CD4-positive, alpha-beta T cell treated with Interleukin-4 for 1 hour (primary cell): ENCODE results near the gene CCDC136.

Experiments used
- DNase-seq, 2 donors: peaks; one replicate each; pipeline ENCODE4 v3.0.0-alpha.2; 2020 to 2022

CCDC136 gene

DNA sequence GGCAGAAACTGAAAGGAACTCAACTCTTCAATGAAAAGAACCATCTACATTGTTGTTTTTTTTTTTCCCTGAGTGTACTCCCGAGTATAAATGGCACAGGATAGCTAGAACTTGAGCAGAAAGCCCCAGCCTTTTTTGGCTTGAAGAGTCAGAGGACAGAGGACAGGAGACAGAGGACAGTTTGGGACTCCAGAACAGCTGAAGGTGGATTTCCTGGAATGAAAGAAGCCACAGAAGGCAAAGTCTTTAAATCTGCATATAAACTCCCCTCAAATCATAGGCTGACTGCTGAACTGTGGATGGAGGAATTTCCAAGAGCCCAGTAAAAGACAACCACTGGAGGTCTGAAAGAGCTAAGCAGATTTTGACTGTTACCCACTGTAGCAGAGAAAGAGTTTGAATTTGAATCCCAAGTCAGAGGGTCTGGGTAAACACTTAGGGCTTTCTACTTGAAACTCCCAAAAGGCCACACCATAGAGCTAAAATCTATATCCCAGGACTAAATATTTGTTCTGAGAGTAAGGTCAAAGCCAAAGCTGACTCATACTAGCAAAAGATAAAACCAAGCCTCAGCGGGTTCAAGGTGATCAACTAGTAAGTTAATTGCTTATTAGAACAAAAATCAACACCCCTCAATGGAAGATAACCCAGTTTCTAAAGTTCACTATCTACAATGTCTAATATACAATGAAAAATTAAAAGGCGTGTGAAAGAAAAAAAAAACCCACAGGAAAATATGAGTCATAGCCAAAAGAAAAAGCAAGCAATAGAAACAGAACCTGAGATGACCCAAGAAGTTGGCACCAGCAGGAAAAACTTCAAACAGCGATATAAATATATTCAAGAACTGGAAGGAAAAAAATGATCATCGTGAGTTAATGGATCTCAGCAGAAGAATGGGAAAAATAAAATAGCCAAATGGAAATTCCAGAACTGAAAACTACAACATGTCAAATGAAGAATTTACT is 14.3 kb upstream of the CCDC136 start:
- no peak for DNase-seq

DNA sequence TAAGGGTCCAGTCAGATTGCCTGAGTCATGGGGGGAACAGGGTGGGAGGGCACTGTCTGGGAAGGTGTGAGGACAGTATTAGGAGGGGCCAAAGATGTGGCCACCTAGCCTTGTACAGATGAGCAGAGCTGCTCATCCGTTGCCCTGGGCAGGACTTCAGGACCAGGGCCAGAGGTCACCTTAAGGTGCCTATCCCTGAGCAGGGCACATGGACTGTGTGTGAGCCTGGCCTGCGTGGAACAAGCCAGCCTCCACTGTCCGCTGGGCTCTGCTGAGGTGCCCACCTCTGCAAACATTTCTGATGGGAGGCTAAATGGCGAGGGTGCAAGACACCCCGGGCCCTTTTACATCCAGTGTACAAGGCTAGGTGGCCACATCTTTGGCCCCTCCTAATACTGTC is 12.8 kb upstream of the CCDC136 start:
- DNase-seq: no peak

DNA sequence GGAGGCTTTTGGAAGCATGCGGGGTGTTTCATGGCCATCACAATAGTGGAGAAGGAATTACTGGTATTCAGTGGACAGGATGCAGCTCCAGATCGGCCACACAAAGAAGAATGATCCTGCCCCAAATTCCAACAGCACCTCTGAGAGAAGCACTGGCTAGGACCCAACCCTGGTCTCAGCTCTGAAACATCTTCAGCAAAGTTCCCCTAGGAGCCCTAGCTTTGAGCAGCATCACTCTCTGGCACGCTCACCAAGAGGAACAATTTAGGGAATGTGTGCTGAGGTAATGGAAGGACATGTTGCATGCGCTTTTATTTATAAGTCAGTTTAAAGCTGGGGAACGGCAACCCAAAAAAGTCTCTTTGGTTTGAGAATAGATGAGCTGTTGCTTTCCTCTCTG is 10.6 kb upstream of the CCDC136 start:
- no peak for DNase-seq

DNA sequence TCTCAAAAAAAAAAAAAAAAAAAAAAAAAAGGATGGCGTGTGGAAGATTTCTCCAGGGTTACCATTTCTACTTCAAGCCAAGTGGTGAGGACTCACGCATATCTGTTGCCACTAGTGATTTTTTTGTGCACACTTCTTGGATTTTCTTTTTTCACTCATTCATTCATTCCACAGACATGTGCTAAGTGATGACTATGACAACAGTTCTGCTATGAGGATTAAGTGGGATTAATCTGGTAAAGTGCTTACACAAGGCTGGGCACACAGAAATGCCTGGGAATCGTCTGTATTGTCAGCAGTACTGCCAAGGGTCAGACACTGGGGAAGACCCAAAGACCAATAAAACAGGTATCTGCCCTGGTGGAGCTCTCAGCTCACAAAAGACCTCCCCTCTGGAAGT is 9.9 kb upstream of the CCDC136 start:
- no peak for DNase-seq

DNA sequence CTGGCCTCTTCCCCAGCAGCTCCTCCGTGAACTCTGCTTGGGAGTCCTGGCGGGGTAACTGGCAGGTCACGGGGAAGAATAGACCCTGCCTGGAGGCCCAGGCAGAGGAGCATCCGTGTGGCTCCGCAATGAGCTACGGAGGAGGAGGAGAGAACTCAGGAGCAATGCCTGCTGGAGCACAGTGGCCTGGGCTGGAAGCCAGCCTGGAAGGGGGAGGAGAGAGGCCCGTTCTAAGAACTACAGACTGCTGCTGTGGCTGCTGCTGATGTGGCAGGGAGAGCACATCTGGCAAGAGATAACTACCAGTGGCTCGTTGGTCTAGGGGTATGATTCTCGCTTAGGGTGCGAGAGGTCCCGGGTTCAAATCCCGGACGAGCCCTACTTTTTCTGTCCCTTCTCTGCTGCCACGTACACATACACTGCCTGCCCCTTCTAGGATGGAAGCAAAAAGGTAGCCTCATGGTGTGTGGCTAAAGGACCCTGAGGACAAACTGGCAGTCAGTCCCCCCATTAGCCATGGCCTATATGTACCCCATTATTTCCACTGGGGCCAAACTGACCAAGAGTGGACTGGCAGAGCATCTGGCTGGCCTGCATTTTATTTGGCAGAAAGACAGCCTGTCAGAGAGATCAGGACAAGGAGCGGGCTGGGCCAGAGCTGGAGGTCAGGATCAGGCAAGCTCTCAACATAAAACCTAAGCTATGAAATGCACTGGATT is 8.5 kb upstream of the CCDC136 start:
- DNase-seq: no peak

DNA sequence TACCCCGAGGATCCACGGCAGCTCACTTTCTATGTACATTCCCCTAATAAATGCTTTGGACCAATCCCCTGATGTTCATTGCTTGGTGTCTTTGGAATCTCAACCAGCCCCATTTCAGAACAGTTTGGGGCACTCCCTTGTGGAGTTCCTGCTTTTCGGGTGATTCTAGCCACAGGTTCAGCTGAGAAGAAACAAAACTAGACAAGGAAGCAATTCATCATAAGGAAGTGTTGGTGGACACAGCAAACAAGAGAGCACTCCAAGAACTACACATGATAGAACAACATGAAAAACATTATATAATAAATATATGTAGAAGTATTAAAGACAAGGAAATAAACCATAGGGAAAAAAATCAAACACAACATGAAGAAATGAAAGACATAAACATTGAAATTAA is 6.0 kb upstream of the CCDC136 start:
- DNase-seq: no peak

DNA sequence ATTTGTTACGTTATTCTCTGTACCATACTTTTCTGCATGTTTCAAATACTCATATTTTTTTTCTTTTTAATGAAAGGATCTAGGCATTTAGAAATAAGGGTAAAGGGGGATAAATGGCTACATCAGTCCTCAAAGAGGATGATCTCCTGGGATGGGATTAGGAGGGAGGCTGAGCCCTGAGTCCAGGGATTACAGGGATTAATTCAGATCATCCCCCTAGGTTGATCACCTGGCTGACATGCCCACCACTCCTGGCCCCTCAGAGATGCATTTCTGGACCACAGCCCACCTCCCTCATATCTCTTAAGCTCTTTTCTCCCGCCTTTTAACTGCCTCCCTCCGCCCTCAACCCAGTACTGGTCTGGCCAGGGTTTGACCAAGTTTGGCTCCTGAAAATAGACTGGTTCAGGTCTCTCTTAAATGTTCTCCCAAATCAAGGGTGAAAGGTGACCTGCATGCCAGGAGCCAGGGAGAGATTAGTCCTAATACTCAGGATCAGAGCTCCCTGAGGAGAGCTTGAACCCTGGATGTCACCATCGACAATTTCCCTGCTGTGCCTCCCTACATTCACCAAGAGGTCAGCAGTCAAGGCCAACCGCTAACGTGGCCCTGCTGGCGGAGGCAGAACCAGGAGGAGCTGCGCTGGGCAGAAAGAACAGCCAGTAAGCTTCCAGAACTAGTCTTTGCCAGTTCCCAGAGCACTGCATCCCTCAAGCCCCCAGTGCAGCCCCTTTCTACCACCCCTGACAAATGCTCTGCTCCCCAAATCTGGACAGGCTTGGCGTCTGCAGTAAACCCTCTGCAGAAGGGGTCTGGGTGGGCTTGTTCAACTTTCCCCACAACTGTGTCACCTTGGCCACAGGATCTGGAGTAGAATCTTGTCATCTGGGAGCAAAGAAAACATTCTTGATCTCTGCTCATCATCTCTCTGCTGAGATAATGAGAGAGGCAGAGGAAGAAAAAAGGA is 3.0 kb upstream of the CCDC136 start:
- DNase-seq: no peak

DNA sequence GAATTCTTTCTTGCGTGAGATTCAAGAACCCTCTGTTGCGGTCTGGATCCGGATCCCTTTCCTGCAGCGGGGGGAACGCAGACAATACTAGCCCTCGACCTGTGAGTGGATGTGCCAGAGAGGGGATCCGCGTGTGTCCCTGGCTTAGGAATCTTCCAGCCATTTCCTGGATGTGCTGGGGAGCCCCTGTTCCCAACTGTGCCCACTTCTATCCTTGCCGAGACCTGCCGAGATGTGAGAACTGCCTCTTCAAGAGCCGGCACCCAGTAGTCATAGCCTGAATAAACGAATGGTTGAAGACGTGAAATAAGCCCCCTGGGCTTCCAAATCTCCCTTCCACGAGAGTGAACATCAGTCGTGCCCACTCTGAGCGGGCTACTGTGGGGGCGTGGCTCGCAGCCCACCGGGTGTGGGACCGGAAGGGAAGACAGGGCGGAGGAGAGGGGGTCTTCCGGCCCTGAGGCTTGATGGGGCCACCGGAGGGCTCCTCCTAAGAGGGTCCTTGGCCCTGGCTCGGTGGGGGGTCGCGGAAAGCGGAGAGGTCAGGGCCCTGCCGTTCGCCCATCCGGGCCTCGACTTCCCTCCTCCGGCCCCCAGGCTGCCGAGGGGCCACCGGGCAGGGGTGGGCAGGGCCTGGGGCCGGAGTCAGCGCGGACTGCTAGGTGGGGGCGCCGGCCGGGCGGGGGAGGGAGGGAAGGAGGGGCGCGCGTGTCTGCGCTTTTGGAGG is 1.3 kb upstream of the CCDC136 start:
- DNase-seq: no peak

DNA sequence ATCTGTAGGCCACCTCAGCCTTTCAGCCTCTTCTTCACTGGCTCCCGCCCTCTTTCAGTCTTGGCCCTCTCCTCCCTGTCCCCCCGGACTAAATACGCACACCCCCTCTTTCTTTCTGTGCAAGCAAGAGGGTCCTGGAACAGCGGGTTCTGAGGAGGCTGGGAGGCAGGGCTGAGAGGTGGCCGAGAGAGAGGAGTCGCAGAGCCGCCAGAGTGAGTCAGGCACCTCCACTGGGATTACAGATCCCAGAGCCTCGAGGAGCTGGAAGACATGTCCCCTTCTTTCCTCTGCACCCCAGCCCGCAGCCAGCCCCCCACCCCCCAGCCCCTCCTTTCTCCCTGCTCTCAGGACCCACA is 182 bp downstream of the CCDC136 start:
- DNase-seq: no peak

DNA sequence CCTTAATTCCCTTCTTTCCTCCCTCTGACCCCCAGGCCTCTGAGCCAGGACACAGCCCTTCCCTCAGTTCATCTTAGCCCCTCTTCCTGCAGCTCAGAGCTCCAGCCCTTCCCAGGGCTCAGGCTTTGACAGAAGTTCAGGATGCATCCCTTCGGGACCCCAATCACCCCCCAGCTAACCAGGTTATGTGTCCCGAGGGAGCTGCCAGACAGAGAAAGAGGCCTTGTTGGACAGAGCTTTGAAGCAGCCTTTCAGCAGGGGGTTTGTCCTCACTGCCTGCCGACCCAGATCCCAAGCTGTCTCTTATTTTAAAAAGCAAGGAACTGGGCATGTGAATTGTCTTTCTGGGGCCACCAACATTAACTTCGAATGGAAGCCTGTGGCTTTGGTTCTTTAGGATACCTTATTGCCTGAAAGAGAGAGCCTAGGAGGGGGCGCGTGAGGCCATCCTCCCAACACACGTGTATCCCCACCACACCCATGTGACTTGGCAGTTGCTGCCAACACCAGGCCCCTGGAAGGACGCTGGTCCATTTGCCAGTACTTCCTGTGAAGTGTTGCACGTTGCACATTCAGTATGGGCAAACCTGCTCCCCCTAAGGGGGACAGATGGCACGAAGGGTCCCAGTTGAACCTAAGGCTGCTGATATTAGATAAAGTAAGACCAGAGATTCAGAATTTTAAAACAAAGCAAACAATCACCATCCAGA is 858 bp downstream of the CCDC136 start:
- DNase-seq: no peak

DNA sequence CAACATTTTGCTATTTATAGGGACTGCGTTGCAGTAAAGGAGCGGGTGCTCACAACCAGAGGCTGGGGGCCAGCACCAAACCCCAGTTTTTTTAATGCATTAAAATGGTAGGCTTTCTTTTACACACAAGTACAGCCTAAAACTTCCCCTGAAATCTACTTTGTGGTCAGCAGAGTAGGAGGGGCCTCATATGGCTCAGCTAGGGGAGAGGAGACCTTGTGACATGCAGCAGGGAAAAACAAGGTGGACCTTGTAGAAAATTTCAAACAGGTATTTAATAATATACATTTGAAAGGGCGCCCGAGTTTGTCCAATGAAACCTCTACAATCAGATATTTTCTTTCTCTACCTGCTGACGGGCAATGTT is 1.4 kb downstream of the CCDC136 start:
- no peak for DNase-seq

DNA sequence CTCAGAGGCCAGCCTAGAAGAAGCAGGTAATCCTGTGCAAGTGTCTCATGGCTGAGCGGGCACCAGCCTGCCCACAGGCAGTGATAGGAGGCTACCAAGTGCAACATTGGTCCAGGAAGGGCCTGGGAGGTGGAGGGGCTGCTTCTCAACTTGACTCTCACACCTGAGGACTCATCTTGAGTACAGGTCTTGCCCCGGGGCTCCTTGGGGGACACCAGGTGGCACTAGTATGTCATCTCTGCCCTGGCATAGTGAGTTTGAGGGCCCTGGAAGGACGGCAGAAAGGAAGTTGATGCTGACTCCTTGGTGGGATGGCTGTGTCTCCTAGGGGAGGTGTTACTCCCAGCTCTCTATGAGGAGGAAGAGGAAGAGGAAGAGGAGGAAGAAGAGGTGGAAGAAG is 2.3 kb downstream of the CCDC136 start:
- DNase-seq: peak in 1 of 2 donors; percentile 21

DNA sequence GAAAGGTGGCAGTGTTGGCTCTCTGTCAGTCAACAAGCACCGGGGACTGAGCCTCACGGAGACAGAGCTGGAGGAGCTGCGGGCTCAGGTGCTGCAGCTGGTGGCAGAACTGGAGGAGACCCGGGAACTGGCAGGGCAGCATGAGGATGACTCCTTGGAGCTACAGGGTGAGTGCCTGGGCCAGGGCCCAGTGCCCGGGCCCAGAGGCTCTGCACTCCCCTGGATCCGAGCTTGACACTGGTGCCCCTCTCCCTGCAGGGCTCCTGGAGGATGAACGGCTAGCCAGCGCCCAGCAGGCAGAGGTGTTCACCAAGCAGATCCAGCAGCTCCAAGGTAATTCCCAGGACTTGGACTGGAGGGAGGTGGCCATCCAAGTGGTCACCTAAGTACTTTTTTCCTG is 2.7 kb downstream of the CCDC136 start:
- DNase-seq: no peak

DNA sequence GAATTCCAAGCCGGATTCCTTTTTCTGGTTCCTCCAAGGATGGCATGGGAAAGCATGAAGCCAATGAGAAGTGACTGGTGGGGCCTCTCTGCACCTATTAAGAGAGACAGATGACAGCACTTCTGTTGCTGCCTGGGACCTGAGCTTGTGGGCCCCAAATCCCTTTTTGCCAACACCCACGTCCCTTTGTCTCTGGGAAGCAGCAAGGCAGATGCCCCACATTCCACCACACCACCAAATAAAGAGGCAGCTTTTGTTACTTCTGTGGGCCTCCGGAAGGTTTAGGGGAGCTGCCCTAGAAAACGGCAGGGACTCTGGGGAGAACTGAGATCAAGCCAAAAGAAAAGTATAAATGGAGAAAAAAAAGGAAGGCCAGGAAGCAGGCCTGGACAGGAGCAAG is 3.4 kb downstream of the CCDC136 start:
- DNase-seq: no peak

DNA sequence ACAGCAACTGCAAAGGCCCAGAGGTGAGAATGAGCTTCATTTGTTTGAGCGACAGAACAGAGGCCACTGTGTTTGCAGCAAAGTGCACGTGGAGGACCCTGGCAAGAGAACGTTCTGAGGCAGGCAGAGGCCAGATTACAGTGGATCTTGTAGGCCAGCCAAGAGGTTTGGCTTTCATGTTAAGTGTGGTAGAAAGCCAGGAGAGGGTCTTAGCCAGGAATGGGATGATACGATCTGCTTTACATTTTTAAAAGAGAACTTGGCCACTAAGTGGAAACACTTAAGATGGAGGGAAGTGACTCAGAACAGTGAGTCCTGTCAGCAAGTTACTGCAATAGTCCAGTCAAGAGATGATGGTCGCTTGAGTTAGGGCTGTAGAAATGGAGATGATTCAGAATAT is 4.6 kb downstream of the CCDC136 start:
- no peak for DNase-seq

DNA sequence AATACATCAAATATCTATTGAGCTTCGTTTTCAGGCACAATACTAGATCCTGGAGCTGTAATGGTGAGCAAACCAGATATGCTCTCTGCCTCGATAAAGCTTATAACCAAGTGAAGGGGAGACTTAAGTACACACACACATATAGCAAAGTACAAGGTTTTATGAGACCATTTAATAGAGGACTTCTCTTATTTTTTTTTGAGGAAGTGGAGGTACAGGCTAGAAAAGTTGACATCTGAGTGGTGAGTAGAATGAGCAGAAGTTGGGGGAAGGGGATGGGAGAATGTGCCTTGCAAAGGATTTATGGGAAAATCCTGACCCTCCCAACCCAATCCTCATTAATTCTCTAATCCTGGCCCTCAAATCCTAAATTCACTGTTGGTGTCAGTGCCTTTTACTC is 7.7 kb downstream of the CCDC136 start:
- DNase-seq: no peak

DNA sequence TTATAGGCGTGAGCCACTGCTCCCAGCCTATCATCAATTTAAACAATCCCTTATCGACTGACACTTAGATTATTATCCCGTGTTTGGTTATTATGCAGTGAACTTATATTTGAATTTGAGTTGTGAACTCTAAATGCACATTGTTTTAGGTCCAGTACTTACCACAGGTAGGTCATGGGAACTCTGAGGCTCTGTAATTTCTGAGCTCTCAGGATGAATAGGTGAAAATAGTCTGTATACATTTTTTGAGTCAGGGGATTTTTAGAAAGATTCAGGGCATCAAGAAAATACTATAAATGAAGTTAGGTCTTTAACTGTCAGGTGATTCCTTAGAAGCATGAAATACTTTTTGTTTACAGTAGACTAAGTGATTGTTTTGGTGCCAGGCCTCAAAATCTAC is 8.8 kb downstream of the CCDC136 start:
- DNase-seq: no peak

DNA sequence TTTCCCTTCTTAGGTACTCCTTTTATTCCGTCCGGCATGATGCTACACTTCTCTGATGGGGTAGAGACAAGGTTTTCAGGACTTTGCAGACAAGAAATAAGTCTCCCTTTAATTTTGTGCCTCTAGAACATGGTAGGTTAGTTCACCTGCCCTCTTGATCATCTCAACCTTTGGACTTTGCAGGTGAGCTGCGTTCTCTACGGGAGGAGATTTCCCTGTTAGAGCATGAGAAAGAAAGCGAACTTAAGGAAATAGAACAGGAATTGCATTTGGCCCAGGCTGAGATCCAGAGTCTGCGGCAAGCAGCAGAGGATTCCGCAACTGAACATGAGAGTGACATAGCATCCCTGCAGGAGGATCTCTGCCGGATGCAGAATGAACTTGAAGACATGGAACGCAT is 9.2 kb downstream of the CCDC136 start:
- no peak for DNase-seq

DNA sequence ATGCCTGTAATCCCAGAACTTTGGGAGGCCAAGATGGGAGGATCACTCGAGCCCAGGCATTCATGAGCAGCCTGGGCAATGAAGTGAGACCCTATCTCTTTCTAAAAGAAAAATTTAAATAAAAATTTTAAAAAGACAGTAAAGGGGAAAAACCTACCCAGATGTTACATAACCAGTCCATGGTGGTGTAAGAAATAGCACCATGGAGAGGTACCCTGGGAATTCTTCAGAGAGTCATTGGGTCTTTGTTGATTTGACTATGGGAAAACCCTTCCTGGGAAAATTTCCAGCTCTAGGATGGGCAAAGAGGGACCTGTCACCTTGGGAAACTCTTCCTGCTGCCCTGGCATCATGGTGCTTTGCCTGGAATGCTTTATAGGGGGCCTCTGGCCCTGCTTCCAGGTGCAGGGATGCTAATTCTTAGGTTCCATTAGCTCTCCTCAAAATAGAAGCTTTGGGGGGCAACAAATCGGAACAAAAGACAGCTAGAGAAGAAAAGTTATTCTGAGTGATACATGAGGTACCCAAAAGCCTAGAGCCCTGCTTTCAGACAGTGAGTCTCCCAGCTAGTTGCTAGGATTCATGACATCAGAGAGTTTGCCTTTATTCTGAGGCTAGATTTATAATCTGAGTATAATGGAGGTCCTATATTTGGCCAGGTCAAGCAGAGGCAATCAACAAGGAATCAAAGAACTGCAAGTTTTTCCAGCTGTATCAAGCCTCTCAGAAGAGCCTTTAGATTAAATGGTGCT is 10.1 kb downstream of the CCDC136 start:
- no peak for DNase-seq

DNA sequence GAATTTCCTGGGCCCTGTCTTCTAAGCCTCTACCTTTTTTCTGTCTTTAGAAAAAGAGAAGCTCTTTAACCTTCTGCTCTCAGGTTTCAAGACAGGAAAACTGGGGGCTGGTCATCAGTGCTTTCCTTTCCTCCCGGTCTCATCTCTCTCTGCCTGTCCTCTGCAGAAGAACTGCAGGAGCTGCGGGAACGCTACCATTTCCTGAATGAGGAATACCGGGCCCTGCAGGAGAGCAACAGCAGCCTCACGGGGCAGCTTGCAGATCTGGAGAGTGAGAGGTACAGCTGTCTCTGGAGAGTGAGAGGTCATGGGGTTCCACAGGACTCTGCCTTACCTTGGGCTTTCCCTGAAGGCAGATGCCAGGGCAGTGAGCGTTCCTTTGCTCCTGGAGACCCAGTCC is 12.7 kb downstream of the CCDC136 start:
- no peak for DNase-seq

DNA sequence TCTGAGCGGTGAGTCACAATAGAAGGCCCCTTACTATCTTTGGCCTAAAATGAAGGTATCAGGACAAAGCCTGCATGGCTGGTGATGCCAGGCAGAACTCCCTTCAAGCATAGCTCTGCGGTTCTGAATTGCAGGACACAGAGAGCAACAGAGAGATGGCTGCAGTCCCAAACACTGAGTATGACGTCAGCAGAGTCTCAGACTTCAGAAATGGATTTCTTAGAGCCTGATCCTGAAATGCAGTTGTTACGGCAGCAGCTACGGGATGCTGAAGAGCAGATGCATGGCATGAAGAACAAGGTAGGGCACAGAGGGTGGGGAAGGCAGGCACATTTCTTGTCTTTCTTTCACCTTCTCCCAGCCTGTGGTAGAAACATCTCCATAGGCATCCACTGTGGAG is 13.5 kb downstream of the CCDC136 start:
- DNase-seq: no peak
